Skeletal muscle satellite cell (primary cell): ENCODE data around the gene WIZ.

Experiments used
- H3K27me3 ChIP-seq: 2 replicates; pipeline ENCODE4 v1.7.0; 2013; ENCODE audit warnings: low read length; ENCODE audit not compliant: control insufficient read depth, insufficient read depth
- H3K36me3 ChIP-seq: 2 replicates; pipeline ENCODE4 v1.7.0; 2013; ENCODE audit warnings: mild to moderate bottlenecking, control low read depth, low read length; ENCODE audit not compliant: insufficient read depth
- H3K4me1 ChIP-seq: 2 replicates; pipeline ENCODE4 v1.7.0; 2013; ENCODE audit warnings: low read length; ENCODE audit not compliant: control insufficient read depth, insufficient read depth
- H3K4me2 ChIP-seq: 2 replicates; pipeline ENCODE4 v1.7.0; 2013; ENCODE audit warnings: mild to moderate bottlenecking, low read length
- H3K4me3 ChIP-seq: 2 replicates; pipeline ENCODE4 v1.7.0; 2013; ENCODE audit warnings: low read length
- H3K9ac ChIP-seq: 2 replicates; pipeline ENCODE4 v1.7.0; 2013; ENCODE audit warnings: mild to moderate bottlenecking, low read depth, low read length, moderate library complexity
- H3K9me3 ChIP-seq: replicated peaks from 2 replicates; pipeline ENCODE4 v1.7.0; 2013; ENCODE audit warnings: mild to moderate bottlenecking, control low read depth, low read length

The WIZ gene

DNA sequence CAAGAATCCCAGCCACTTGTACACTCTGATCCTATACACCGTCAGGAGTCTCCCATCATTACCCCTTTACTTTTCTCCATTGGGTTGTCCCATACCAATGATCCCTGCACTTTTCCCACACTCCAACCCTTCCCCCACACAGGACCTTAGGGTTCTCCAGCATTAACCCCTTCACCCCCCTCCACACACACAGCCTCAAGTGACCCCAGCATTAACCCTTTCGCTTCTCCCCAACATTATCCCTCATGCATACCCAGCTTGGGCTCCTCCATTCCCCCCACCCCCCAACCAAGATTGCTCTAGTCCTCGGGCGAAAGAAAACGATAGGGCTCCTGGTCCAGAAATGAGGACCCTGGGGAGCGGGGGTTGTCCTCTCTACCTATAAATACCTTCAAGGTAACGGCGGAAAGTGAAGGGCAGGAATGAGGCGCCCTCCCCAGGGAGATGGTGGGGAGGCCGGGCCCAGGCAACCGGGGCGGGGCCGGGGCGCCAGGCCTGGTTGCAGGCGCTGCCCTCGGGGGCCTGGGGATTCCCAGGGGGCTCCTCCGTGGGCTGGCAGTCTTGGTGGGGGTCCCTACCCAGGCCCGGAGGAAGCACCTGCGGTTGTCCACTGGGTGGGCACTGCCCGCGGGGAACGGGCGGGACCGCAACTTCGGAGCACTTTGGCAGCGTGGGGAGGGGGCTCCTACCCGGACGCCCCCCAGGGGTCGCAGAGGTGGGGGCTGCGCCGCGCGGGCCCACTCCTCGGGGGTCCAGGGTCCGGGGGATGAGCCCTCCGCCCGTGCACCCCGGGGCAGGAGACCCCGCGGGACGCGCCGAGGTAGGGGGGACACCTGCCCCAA lies 757 bp downstream of the WIZ start:
- peak overlapping the region; percentile 57 for H3K9ac ChIP-seq
- H3K4me3 ChIP-seq, result peak overlapping the region; percentile 71
- H3K4me1 ChIP-seq, result peaks cover 18% of the 10 kb centered on the region
- no peaks in the 10 kb centered on the region for H3K9me3 ChIP-seq
- H3K27me3 ChIP-seq, result peaks cover 4% of the 10 kb centered on the region
- no peaks in the 10 kb centered on the region for H3K36me3 ChIP-seq
- peak overlapping the region; percentile 87 for H3K4me2 ChIP-seq

DNA sequence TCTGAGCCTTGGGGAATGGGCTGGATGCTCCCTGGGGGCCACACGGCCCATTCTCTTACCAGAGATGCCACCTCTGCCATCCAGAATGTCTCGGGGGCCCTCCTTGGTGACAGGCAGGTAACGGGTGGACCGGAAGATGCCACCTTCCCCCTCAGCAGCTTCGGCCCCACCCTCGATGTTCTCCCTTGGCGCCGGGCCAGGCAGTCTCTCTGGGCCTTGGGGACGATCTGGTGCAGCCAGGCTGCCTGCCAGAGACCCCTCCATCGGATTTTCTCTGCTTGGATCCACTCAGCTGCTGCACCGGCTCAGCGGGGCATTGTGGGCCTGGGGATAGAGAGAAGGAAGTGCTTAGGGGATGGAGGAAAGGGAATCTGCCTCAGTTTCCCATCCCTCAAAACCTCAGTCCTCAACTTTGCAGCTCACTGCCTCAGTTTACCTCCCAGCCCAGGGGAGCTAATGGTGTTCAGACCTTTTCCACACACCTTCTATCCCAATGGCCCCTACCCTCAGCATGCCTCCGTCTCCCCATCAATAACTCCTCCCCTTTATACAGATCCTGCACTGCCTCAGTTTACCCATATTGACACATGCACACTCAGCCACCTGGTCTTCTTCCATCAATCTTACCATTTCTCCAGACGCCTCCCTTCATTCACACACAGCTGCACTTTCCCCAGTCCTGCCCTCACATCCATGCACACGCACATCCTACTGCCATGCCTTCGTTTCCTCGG lies 1.5 kb downstream of the WIZ start:
- H3K4me2 ChIP-seq, result no peak overlapping the region
- no peaks in the 10 kb centered on the region for H3K36me3 ChIP-seq
- H3K27me3 ChIP-seq, result peaks cover 11% of the 10 kb centered on the region
- H3K9me3 ChIP-seq, result no peaks in the 10 kb centered on the region
- H3K9ac ChIP-seq, result no peak overlapping the region
- H3K4me3 ChIP-seq, result no peak overlapping the region
- peaks cover 16% of the 10 kb centered on the region for H3K4me1 ChIP-seq

DNA sequence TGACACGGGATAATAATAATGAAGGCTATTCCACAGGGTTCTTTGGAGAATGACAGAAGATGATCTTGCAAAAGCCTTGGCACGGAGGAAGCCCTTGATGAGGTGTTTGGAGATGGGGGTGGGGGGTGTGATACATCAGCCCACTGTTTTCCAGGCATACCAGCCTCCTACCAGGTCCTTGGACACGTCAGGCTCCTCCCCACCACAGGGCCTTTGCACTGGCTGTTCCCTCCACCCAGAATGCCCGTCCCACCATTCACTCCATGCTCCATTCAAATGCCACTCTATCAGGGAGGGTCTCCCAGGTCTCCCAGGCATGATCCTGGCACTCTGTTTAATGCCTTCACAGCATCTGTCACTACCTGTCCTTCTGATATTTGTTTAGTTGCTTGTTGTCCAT lies 2.7 kb downstream of the WIZ start:
- H3K4me2 ChIP-seq, result no peak overlapping the region
- H3K36me3 ChIP-seq, result no peaks in the 10 kb centered on the region
- no peak overlapping the region for H3K4me3 ChIP-seq
- H3K27me3 ChIP-seq, result peaks cover 11% of the 10 kb centered on the region
- H3K4me1 ChIP-seq, result peaks cover 8% of the 10 kb centered on the region
- H3K9me3 ChIP-seq, result no peaks in the 10 kb centered on the region
- H3K9ac ChIP-seq, result no peak overlapping the region

DNA sequence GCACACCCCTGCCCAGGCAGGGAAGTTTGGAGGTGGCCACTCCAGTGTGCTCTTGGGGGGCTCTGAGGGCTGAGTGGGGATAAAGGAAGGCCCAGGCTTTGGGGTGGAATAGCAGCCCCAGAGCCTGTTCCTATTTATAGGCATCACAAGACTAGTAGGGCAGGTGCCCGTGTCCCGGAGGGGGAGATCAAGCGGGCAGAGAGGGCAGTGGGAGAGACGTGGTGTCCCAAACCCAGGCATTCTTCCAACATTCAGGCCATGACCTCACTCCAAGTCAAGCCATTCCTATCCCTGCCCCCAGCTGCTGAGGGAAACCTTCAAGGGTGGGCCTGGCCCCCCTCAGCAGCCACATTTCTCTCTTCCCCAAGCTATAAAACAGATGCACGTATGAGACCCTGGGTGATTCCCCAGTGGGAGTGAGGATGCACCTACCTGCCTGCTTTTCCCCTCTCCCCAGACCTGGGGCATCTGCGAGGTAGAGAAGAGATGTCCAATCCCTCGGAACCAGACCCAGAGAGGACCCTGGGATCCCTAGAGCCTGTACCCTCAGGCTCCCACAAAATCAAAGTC lies 3.9 kb downstream of the WIZ start:
- Histone ChIP-seq H3K9ac (no peak overlapping the region), H3K36me3 (no peaks in the 10 kb centered on the region), H3K9me3 (no peaks in the 10 kb centered on the region), H3K4me3 (no peak overlapping the region), H3K27me3 (peaks cover 16% of the 10 kb centered on the region), H3K4me2 (no peak overlapping the region), H3K4me1 (peaks cover 8% of the 10 kb centered on the region)

DNA sequence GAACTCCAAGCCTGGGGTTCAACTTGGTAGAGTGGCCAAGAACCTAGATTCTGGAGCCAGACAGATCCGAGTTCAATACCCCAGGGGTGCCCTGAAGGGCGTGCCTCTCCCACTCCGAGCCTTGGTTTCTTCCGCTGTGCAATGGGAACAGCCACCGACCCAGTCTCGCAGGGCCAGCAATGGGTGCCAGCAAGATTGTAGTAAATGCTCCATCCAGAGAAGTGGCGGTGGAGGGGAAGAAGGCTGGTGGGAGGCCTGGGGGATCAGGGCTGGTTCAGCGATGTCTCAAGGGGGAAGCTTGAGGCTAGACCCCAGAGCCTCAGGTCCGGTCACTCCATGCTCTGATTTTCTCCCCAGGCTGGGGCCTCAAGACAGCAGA lies 4.5 kb downstream of the WIZ start:
- H3K9ac ChIP-seq, result no peak overlapping the region
- H3K27me3 ChIP-seq, result peaks cover 21% of the 10 kb centered on the region
- no peaks in the 10 kb centered on the region for H3K36me3 ChIP-seq
- no peaks in the 10 kb centered on the region for H3K9me3 ChIP-seq
- peaks cover 7% of the 10 kb centered on the region for H3K4me1 ChIP-seq
- H3K4me2 ChIP-seq, result no peak overlapping the region
- H3K4me3 ChIP-seq, result no peak overlapping the region

DNA sequence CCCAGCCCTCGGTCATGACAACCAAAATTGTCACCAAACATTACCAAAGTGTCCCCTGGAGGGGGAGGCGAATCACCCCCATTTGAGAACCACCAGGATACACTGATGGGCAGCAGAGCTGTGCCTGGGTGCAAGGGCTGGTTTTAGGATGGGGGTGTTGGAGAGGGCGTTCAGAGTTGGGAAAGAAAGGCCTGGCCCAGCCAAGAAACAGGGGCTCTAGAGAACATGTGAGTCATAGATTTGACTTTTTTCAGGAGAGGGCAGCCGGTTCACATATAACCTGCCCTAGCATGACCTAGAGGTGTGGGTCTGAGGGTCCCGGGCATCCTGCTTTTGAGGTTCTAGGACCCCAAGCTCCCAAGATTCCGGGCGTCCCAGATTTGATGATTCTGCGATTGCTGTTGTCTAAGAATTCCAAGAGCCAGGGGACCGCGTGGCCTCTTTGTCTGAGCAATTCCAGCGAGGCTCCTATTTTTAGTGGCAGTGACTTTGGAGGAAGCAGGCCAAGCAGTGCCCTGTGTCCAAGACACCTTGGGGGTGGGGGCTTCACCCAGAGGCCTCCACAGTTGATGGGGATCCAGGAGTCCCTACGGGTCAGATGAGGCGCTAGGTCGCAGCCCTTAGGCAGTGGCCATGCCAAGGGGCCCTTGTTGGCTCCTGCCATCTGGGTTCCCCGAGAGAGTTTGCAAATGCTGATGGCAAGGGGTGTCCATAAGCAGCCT lies 5.1 kb downstream of the WIZ start:
- Histone ChIP-seq H3K9ac (no peak overlapping the region), H3K27me3 (peaks cover 27% of the 10 kb centered on the region), H3K36me3 (no peaks in the 10 kb centered on the region), H3K4me1 (peaks cover 6% of the 10 kb centered on the region), H3K4me2 (no peak overlapping the region), H3K4me3 (no peak overlapping the region), H3K9me3 (no peaks in the 10 kb centered on the region)

DNA sequence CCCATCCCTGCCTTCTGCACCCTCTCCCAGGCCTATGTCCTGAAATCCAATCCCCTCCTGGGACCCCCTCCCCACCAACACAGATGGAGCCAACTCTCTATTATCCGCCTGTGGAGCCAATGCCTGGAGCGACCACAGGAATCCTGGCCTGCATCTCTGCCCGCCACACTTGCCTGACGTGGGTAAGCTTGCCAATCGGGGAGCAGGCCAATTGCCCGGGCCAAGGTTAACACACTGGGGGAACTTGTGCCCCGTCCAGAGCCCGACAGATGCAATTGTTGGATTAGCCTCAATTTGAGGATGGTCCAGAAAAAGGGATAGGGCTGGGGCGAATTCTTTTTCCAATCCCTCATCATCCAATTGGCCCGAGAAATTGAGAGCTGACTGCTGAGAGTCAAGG lies 5.9 kb downstream of the WIZ start:
- Histone ChIP-seq H3K36me3 (no peaks in the 10 kb centered on the region), H3K9ac (no peak overlapping the region), H3K9me3 (no peaks in the 10 kb centered on the region), H3K4me2 (no peak overlapping the region), H3K4me3 (no peak overlapping the region), H3K27me3 (peaks cover 35% of the 10 kb centered on the region), H3K4me1 (peaks cover 2% of the 10 kb centered on the region)

DNA sequence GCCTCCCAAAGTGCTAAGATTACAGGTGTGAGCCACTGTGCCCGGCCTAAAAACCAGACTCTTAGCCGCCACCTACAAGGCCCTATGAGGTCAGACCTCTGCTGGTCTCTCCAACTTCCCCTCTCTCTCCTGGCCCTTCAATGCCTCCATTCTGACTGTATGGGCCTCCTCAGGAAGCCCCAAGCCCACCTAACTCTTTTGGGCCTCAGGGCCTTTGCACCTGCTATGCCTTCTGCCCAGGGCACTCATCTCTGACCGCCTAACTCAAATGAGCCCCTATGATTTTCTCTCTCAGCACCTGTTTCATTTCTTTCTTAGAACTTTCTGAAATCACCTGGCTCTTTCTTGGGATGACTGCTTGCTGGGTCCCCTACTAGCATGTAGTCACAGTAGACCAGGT lies 6.4 kb downstream of the WIZ start:
- no peak overlapping the region for H3K4me2 ChIP-seq
- no peaks in the 10 kb centered on the region for H3K36me3 ChIP-seq
- peaks cover 35% of the 10 kb centered on the region for H3K27me3 ChIP-seq
- no peak overlapping the region for H3K4me3 ChIP-seq
- H3K4me1 ChIP-seq, result no peaks in the 10 kb centered on the region
- H3K9me3 ChIP-seq, result no peaks in the 10 kb centered on the region
- H3K9ac ChIP-seq, result no peak overlapping the region

DNA sequence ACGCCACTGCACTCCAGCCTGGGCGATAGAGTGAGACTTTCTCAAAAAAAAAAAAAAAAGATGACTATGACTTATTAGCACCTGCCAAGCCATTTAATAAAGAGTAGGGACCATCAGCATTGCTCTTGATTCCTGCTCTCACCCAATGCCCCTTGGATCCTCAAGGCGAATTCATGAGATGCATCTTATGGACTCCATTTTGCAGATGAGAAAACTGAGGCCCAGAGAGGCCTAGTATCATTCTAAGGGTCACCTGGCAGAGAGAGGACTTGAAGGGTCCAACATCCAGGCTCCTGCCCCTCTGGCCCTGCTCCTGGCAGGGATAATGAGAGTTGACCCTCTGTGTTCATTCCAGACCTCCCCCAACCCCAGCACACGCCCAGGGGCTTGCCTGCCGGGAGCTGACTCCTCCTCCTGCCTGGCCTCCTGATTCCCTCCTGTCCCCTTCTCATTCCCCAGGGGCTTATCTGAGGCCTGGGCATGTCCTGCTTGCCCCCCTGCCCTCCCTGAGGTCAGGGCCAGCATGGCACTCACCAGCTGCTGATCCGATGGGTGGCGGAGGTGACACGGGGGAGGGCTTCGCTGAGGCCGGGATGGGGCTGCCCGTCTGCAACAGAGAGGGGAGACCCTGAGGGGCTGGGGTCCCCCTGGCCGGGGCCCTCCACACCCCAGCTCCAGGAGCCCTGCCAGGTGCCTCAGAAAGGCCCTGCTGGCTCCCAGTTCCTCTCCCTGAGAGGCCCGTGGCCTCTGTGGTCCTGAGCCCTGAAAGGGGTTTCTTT lies 7.4 kb downstream of the WIZ start:
- H3K4me3 ChIP-seq, result no peak overlapping the region
- H3K9ac ChIP-seq, result no peak overlapping the region
- H3K36me3 ChIP-seq, result no peaks in the 10 kb centered on the region
- H3K4me2 ChIP-seq, result no peak overlapping the region
- peaks cover 35% of the 10 kb centered on the region for H3K27me3 ChIP-seq
- no peaks in the 10 kb centered on the region for H3K9me3 ChIP-seq
- H3K4me1 ChIP-seq, result no peaks in the 10 kb centered on the region

DNA sequence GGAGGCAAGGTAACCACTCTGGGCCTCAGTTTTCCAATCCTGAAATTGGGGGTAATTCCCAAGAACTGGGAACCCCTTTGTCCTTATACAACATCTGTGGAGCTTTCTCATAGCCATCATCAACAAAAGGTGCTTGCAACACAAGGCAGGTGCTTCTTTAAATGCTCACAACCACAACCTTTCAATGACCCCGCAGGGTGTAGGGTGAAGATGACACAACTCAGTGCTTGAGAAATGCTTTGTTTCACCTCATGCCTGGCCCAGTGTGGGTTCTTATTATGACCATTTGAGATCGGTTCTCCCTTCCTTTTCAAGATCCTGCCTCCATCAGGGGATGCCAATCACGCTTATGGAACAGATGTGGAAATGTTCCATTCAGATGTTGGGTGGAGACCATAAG lies 8.4 kb downstream of the WIZ start:
- H3K36me3 ChIP-seq, result no peaks in the 10 kb centered on the region
- peaks cover 35% of the 10 kb centered on the region for H3K27me3 ChIP-seq
- no peak overlapping the region for H3K9ac ChIP-seq
- H3K4me3 ChIP-seq, result no peak overlapping the region
- H3K4me1 ChIP-seq, result no peaks in the 10 kb centered on the region
- no peak overlapping the region for H3K4me2 ChIP-seq
- no peaks in the 10 kb centered on the region for H3K9me3 ChIP-seq
